Keratinocyte (primary cell): ENCODE measurements around the gene SPATA31D1. TPM values are rescaled to one million over a fixed set of nuclear protein-coding genes. Genes with fewer than 3 reads are reported as not detected.

Experiments
- DNase-seq: peaks from one replicate; pipeline ENCODE4 v3.0.0-alpha.2; 2011; ENCODE audit warnings: low read depth, missing footprints, low spot score
- FAIRE-seq: peaks from 2 replicates; lab custom pipeline; 2011; peaks lifted over from hg19 to GRCh38; lab: Jason Lieb, UNC
- H2AFZ ChIP-seq: 2 replicates; pipeline ENCODE4 v1.6.0; 2012; ENCODE audit warnings: low read length, control low read depth, inconsistent platforms; ENCODE audit not compliant: control insufficient read depth
- H3K27ac ChIP-seq: 2 replicates; pipeline ENCODE4 v1.5.1; 2011; ENCODE audit warnings: low read length; ENCODE audit not compliant: control insufficient read depth, insufficient read depth
- H3K27me3 ChIP-seq: 3 replicates; pipeline ENCODE4 v1.6.0; 2011; ENCODE audit warnings: low read length; ENCODE audit not compliant: control insufficient read depth, insufficient read depth; ENCODE audit errors: extremely low read depth
- H3K36me3 ChIP-seq, 2 experiments: 2 replicates in 1 of 2; 3 replicates in 1 of 2; pipeline ENCODE4 v1.5.1; 2011; ENCODE audit warnings: low read length in 2 of 2, mild to moderate bottlenecking in 1 of 2; ENCODE audit not compliant: control insufficient read depth in 2 of 2, insufficient read depth in 2 of 2; ENCODE audit errors: extremely low read depth in 1 of 2
- H3K4me1 ChIP-seq: 3 replicates; pipeline ENCODE4 v1.5.1; 2011; ENCODE audit warnings: low read length; ENCODE audit not compliant: control insufficient read depth, insufficient read depth; ENCODE audit errors: extremely low read depth
- H3K4me2 ChIP-seq: 3 replicates; pipeline ENCODE4 v1.6.0; 2011; ENCODE audit warnings: low read depth, low read length; ENCODE audit not compliant: control insufficient read depth, insufficient read depth; ENCODE audit errors: extremely low read depth
- H3K4me3 ChIP-seq, 3 experiments: fragments of 200-600 bp in 1 of 3; sonication (generic) in 1 of 3; 2 replicates in 2 of 3; 3 replicates in 1 of 3; pipeline ENCODE4 v1.5.1; 2011 to 2016; ENCODE audit warnings: low read length in 3 of 3, mild to moderate bottlenecking in 3 of 3, control low read depth in 2 of 3, inconsistent platforms in 1 of 3, low read depth in 1 of 3, mixed read lengths in 1 of 3, mixed run types in 1 of 3, moderate library complexity in 1 of 3; ENCODE audit not compliant: control insufficient read depth in 2 of 3, insufficient read depth in 2 of 3; ENCODE audit errors: extremely low read depth in 1 of 3
- H3K79me2 ChIP-seq: 2 replicates; pipeline ENCODE4 v1.6.0; 2012; ENCODE audit warnings: low read length; ENCODE audit not compliant: control insufficient read depth, insufficient read depth
- H3K9ac ChIP-seq: 3 replicates; pipeline ENCODE4 v1.6.0; 2011; ENCODE audit warnings: low read length; ENCODE audit not compliant: control insufficient read depth, insufficient read depth; ENCODE audit errors: extremely low read depth
- H3K9me1 ChIP-seq: 3 replicates; pipeline ENCODE4 v1.6.0; 2011; ENCODE audit warnings: low read length; ENCODE audit not compliant: control insufficient read depth, insufficient read depth; ENCODE audit errors: extremely low read depth
- H3K9me3 ChIP-seq: 2 replicates; pipeline ENCODE4 v1.5.1; 2012; ENCODE audit warnings: low read depth, low read length; ENCODE audit not compliant: control insufficient read depth
- H4K20me1 ChIP-seq: 3 replicates; pipeline ENCODE4 v1.6.0; 2011; ENCODE audit warnings: low read length; ENCODE audit not compliant: control insufficient read depth, insufficient read depth; ENCODE audit errors: extremely low read depth
- CTCF ChIP-seq, 3 experiments: IDR thresholded peaks in 1 of 3; conservative IDR thresholded peaks in 1 of 3; optimal IDR thresholded peaks in 1 of 3; 2 replicates in 2 of 3; 3 replicates in 1 of 3; pipeline versions ENCODE3 to v1.5.1; 2011; ENCODE audit warnings: low read length in 3 of 3, mild to moderate bottlenecking in 3 of 3, moderate library complexity in 2 of 3, control low read depth in 1 of 3, inconsistent platforms in 1 of 3; ENCODE audit not compliant: insufficient read depth in 2 of 3; ENCODE audit errors: extremely low read depth in 1 of 3
- EZH2 ChIP-seq: IDR thresholded peaks from one replicate; pipeline ENCODE4 v1.6.1; 2012; ENCODE audit warnings: inconsistent platforms, mild to moderate bottlenecking, low read length, moderate library complexity
- dilution Hi-C: fragments of 300-500 bp; cut with MboI; formaldehyde crosslinking; loops from one replicate; pipeline ENCODE4 v1.7.0; 2020; ENCODE audit warnings: low sequenced_read_pairs; ENCODE audit not compliant: extremely low pct_ligation_motif_present
- polyA plus RNA-seq, 5 experiments: library from polyadenylated mRNA; depleted of rRNA in 3 of 5; stranded (reverse) in 3 of 5; stranded (forward) in 1 of 5; unstranded in 1 of 5; fragments of >200 nt; gene quantifications; 1 replicate in 1 of 5; 2 replicates in 3 of 5; 3 replicates in 1 of 5; pipeline versions ENCODE4 v1.2.1 to v1.2.3, GENCODE V29; 2011 to 2012; ENCODE audit warnings: missing spikeins in 2 of 5, low read depth in 1 of 5, low replicate concordance in 1 of 5

The SPATA31D1 gene
- polyA plus RNA-seq, 1 donor (not counting 4 experiments of a cell fraction or from before 2014, with no cell fraction given) = not detected

- DNase-seq = no peak
- Histone ChIP-seq H3K79me2 (no peaks in the 10 kb centered on the region), H2AFZ (no peak overlapping the region), H3K4me2 (no peak overlapping the region), H3K27ac (no peak overlapping the region), H3K9ac (no peak overlapping the region), H3K4me3 (no peak overlapping the region), H3K4me1 (peaks cover 10% of the 10 kb centered on the region), H3K36me3 (no peaks in the 10 kb centered on the region), H3K9me1 (no peaks in the 10 kb centered on the region), H3K9me3 (no peaks in the 10 kb centered on the region), H3K27me3 (no peaks in the 10 kb centered on the region), H4K20me1 (no peaks in the 10 kb centered on the region)
- FAIRE-seq = no peak
- TF ChIP-seq CTCF (optimal IDR thresholded peaks at IDR 0.05 in 1 of 3, IDR thresholded peaks at IDR 0.05 in 1 of 3, conservative IDR thresholded peaks at IDR 0.05 in 1 of 3; ENCODE audit: extremely low read depth in 1 of 3, insufficient read depth in 2 of 3, low read length in 3 of 3) (no peak), EZH2 (no peak)
- dilution Hi-C loops = no loop called here
These were observed 33.5 kb downstream of the SPATA31D1 start for GRCh38 chr9:82022121-82022520.

- DNase-seq = no peak
- FAIRE-seq = no peak
- no peaks in the 10 kb centered on the region for H3K79me2 ChIP-seq
- no peaks in the 10 kb centered on the region for H3K27me3 ChIP-seq
- H2AFZ ChIP-seq = no peak overlapping the region
- H3K27ac ChIP-seq = no peak overlapping the region
- dilution Hi-C loops = no loop called here
- H3K9me1 ChIP-seq = no peaks in the 10 kb centered on the region
- H4K20me1 ChIP-seq = no peaks in the 10 kb centered on the region
- H3K4me3 ChIP-seq = no peak overlapping the region
- no peaks in the 10 kb centered on the region for H3K36me3 ChIP-seq
- no peak overlapping the region for H3K4me2 ChIP-seq
- H3K9me3 ChIP-seq = no peaks in the 10 kb centered on the region
- peaks cover 10% of the 10 kb centered on the region for H3K4me1 ChIP-seq
- TF ChIP-seq CTCF (optimal IDR thresholded peaks at IDR 0.05 in 1 of 3, IDR thresholded peaks at IDR 0.05 in 1 of 3, conservative IDR thresholded peaks at IDR 0.05 in 1 of 3; ENCODE audit: extremely low read depth in 1 of 3, insufficient read depth in 2 of 3, low read length in 3 of 3) (no peak), EZH2 (no peak)
- H3K9ac ChIP-seq = no peak overlapping the region
These were observed 36.3 kb downstream of the SPATA31D1 start for GRCh38 chr9:82024908-82025307.
